ENCODE data around the gene JMJD1C.

Gene JMJD1C

DNA sequence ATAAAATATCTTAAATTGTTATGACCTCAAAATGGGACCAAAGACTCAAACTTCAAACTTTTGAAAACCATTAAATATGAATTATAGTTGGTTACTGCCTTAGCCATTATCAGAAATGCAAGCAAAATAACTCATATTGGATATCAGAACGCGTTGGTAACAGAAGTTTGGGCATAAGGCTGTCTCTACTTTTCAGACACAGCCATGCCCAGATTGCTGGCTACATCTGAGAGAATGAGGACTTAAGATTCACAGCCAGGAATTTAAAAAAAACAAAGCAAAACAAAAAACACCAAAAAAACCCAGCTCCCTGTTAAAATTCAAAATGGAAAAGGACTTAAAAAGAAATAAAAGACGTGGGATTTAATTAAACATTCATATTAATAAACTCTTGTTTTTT is 161.6 kb downstream of the JMJD1C start:
- no peak for TF ChIP-seq EZH2phosphoT487 (IDR thresholded peaks at IDR 0.05; ENCODE audit: borderline replicate concordance, low read length)
- TF ChIP-seq, protein P1, sequence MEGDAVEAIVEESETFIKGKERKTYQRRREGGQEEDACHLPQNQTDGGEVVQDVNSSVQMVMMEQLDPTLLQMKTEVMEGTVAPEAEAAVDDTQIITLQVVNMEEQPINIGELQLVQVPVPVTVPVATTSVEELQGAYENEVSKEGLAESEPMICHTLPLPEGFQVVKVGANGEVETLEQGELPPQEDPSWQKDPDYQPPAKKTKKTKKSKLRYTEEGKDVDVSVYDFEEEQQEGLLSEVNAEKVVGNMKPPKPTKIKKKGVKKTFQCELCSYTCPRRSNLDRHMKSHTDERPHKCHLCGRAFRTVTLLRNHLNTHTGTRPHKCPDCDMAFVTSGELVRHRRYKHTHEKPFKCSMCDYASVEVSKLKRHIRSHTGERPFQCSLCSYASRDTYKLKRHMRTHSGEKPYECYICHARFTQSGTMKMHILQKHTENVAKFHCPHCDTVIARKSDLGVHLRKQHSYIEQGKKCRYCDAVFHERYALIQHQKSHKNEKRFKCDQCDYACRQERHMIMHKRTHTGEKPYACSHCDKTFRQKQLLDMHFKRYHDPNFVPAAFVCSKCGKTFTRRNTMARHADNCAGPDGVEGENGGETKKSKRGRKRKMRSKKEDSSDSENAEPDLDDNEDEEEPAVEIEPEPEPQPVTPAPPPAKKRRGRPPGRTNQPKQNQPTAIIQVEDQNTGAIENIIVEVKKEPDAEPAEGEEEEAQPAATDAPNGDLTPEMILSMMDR (IDR thresholded peaks at IDR 0.05; ENCODE audit: low read depth, low read length, poor library complexity, severe bottlenecking): no peak
- Histone ChIP-seq H4K20me1 (ENCODE audit: control insufficient read depth, insufficient read depth, low read depth, low read length) (no peaks in the 10 kb centered on the region), H3K79me2 (ENCODE audit: control insufficient read depth, low read length) (no peaks in the 10 kb centered on the region), H3K9me2 (replicated peaks; ENCODE audit: control insufficient read depth, low read length) (no peaks in the 10 kb centered on the region), H3K27ac (ENCODE audit: low read depth, low read length) (no peak overlapping the region), H3K4me3 (ENCODE audit: low read length) (no peak overlapping the region), H3F3A (ENCODE audit: control insufficient read depth, insufficient read depth) (no peaks in the 10 kb centered on the region), H3K27me3 (ENCODE audit: control insufficient read depth, low read length) (no peaks in the 10 kb centered on the region), H3K4me2 (ENCODE audit: low read length) (no peak overlapping the region), H3K9me3 (ENCODE audit: control insufficient read depth, insufficient read depth, low read length) (no peaks in the 10 kb centered on the region), H3K36me3 (ENCODE audit: control insufficient read depth, low read length) (no peaks in the 10 kb centered on the region), H3K4me1 (ENCODE audit: control insufficient read depth, low read length) (no peaks in the 10 kb centered on the region)

DNA sequence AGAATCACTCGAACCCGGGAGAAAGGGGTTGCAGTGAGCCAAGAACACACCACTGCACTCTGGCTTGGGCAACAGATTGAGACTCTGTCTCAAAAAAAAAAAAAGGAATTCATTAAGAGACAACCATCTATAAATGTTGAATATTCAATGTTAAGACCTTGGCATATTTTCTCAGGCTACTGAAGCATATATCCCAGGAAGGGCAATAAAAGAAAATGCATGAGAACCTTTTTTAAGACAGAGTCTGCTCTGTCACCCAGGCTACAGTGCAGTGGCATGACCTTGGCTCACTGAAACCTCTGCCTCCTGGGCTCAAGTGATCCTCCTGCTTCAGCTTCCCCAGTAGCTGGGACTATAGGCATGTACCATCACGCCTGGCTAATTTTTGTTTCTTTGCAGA is 165.0 kb downstream of the JMJD1C start:
- H3K9me2 ChIP-seq (replicated peaks; ENCODE audit: control insufficient read depth, low read length): no peaks in the 10 kb centered on the region
- H3F3A ChIP-seq (ENCODE audit: control insufficient read depth, insufficient read depth): no peaks in the 10 kb centered on the region
- peaks cover 4% of the 10 kb centered on the region; the same call in 1 of the 2 replicates for H4K20me1 ChIP-seq (ENCODE audit: control insufficient read depth, insufficient read depth, low read depth, low read length)
- H3K9me3 ChIP-seq (ENCODE audit: control insufficient read depth, insufficient read depth, low read length): no peaks in the 10 kb centered on the region
- H3K4me3 ChIP-seq (ENCODE audit: low read length): no peak overlapping the region
- no peaks in the 10 kb centered on the region for H3K4me1 ChIP-seq (ENCODE audit: control insufficient read depth, low read length)
- no peak overlapping the region for H3K27ac ChIP-seq (ENCODE audit: low read depth, low read length)
- no peak overlapping the region for H3K4me2 ChIP-seq (ENCODE audit: low read length)
- H3K27me3 ChIP-seq (ENCODE audit: control insufficient read depth, low read length): no peaks in the 10 kb centered on the region
- TF ChIP-seq, protein P1 (IDR thresholded peaks at IDR 0.05; ENCODE audit: low read depth, low read length, poor library complexity, severe bottlenecking): no peak
- no peak for TF ChIP-seq EZH2phosphoT487 (IDR thresholded peaks at IDR 0.05; ENCODE audit: borderline replicate concordance, low read length)
- H3K36me3 ChIP-seq (ENCODE audit: control insufficient read depth, low read length): no peaks in the 10 kb centered on the region
- H3K79me2 ChIP-seq (ENCODE audit: control insufficient read depth, low read length): 0 out of 2 replicates have a peak, but pooled peaks cover 4% of the 10 kb centered on the region

DNA sequence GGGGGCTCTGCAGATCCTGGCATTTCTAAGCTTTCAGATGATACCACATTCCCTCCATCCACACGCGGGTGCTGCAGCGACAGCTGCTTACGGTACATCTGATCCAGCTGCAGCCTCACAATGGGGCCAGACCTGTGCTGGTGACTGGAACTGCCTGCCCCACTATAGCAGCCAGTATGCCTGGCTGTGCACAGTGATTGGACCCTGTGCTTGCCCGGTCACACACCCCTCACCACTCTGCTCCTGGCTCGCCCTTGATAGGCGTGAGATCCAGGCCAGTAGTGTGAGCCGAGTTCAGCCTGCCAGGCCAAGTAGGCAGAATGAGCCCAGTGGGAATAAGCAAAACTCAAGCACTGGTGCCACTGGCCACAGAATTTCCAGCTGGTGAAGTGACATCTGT is 167.8 kb downstream of the JMJD1C start:
- Histone ChIP-seq H3K27me3 (ENCODE audit: control insufficient read depth, low read length) (no peaks in the 10 kb centered on the region), H4K20me1 (ENCODE audit: control insufficient read depth, insufficient read depth, low read depth, low read length) (peaks cover 4% of the 10 kb centered on the region; the same call in 1 of the 2 replicates), H3K36me3 (ENCODE audit: control insufficient read depth, low read length) (no peaks in the 10 kb centered on the region), H3K9me3 (ENCODE audit: control insufficient read depth, insufficient read depth, low read length) (no peaks in the 10 kb centered on the region), H3K79me2 (ENCODE audit: control insufficient read depth, low read length) (0 out of 2 replicates have a peak, but pooled peaks cover 4% of the 10 kb centered on the region), H3K4me3 (ENCODE audit: low read length) (no peak overlapping the region), H3K4me1 (ENCODE audit: control insufficient read depth, low read length) (no peaks in the 10 kb centered on the region), H3K9me2 (replicated peaks; ENCODE audit: control insufficient read depth, low read length) (no peaks in the 10 kb centered on the region), H3K4me2 (ENCODE audit: low read length) (no peak overlapping the region), H3K27ac (ENCODE audit: low read depth, low read length) (no peak overlapping the region), H3F3A (ENCODE audit: control insufficient read depth, insufficient read depth) (no peaks in the 10 kb centered on the region)
- TF ChIP-seq EZH2phosphoT487 (IDR thresholded peaks at IDR 0.05; ENCODE audit: borderline replicate concordance, low read length): no peak
- TF ChIP-seq, protein P1 (IDR thresholded peaks at IDR 0.05; ENCODE audit: low read depth, low read length, poor library complexity, severe bottlenecking): no peak
